Lower leg skin (tissue), 3 donors: Measurements from ENCODE around the gene TRPT1.

Source experiments
- CTCF ChIP-seq, 3 donors: fragments of 450-650 bp; IDR thresholded peaks; one replicate each; pipeline ENCODE4 v1.5.1; 2016; ENCODE audit warnings: antibody characterized with exemption in 3 of 3, mild to moderate bottlenecking in 3 of 3, moderate library complexity in 2 of 3
- POLR2A ChIP-seq, 2 donors: fragments of 450-650 bp; IDR thresholded peaks; one replicate each; pipeline ENCODE4 v1.6.1; 2016 to 2017; ENCODE audit warnings: antibody characterized with exemption in 2 of 2, mild to moderate bottlenecking in 1 of 2, moderate library complexity in 1 of 2

GRCh38 chr11:64211181-64211872 is 14.7 kb downstream of the TRPT1 start:
- TF ChIP-seq CTCF (IDR thresholded peaks at IDR 0.05), result no peak
- TF ChIP-seq POLR2A (IDR thresholded peaks at IDR 0.05), result no peak
